Smooth muscle cell (in vitro differentiated cells): ENCODE results near the gene RIMBP2. TPM values are rescaled to one million over a fixed set of nuclear protein-coding genes. Genes with fewer than 3 reads are reported as not detected.

Source experiments
- DNase-seq: peaks from one replicate; lab custom pipeline; 2025; ENCODE audit not compliant: unreplicated experiment; lab: John Stamatoyannopoulos, UW
- H2AFZ ChIP-seq: fragments of 200-600 bp; sonication (generic); 2 replicates; pipeline ENCODE4 v1.6.0; 2016; ENCODE audit warnings: antibody characterized with exemption, low read depth, mild to moderate bottlenecking
- H3F3A ChIP-seq: fragments of 200-600 bp; sonication (generic); 2 replicates; pipeline ENCODE4 v1.6.0; 2017; ENCODE audit warnings: antibody characterized with exemption, low read depth
- H3K27ac ChIP-seq: fragments of 200-600 bp; sonication (generic); 2 replicates; pipeline ENCODE4 v1.5.1; 2016; ENCODE audit warnings: low read depth, mild to moderate bottlenecking
- H3K27me3 ChIP-seq: fragments of 200-600 bp; sonication (generic); 2 replicates; pipeline ENCODE4 v1.6.1; 2016; ENCODE audit warnings: low read depth, mild to moderate bottlenecking
- H3K36me3 ChIP-seq: fragments of 200-600 bp; sonication (generic); 2 replicates; pipeline ENCODE4 v1.5.1; 2016; ENCODE audit warnings: low read depth
- H3K4me1 ChIP-seq: fragments of 200-600 bp; sonication (generic); 2 replicates; pipeline ENCODE4 v1.5.1; 2016; ENCODE audit warnings: low read depth
- H3K4me2 ChIP-seq: fragments of 200-600 bp; sonication (generic); 2 replicates; pipeline ENCODE4 v1.6.0; 2016; ENCODE audit warnings: mild to moderate bottlenecking
- H3K4me3 ChIP-seq: fragments of 200-600 bp; sonication (generic); 2 replicates; pipeline ENCODE4 v1.5.1; 2016; ENCODE audit warnings: mild to moderate bottlenecking
- H3K79me2 ChIP-seq: fragments of 200-600 bp; sonication (generic); 2 replicates; pipeline ENCODE4 v1.6.0; 2016; ENCODE audit warnings: low read depth, mild to moderate bottlenecking
- H3K9ac ChIP-seq: fragments of 200-600 bp; sonication (generic); 2 replicates; pipeline ENCODE4 v1.6.0; 2016; ENCODE audit warnings: low read depth
- H3K9me3 ChIP-seq: fragments of 200-600 bp; sonication (generic); replicated peaks from 2 replicates; pipeline ENCODE4 v1.5.1; 2016; ENCODE audit warnings: low read depth
- H4K20me1 ChIP-seq: fragments of 200-600 bp; sonication (generic); 2 replicates; pipeline ENCODE4 v1.6.0; 2016; ENCODE audit warnings: low read depth
- WGBS: methylation state at CpG from one replicate; pipeline ENCODE4 v1.1.7; 2016; ENCODE audit warnings: low lambda C conversion rate; 5-methylcytosine and 5-hydroxymethylcytosine counted together
- polyA plus RNA-seq: library from polyadenylated mRNA; unstranded; fragments of >200 nt; fragmentation: Nextera tagmentation; extraction: Ambion mirVana; gene quantifications from 2 replicates; pipeline ENCODE4 v1.2.1, GENCODE V29; 2016
- total RNA-seq: library from RNA; depleted of rRNA; stranded (reverse); fragments of >200 nt; gene quantifications from 2 replicates; pipeline ENCODE4 v1.2.3, GENCODE V29; 2014
- TF ChIP-seq, protein P1 (sequence below): fragments of 200-600 bp; sonication (generic); IDR thresholded peaks from 2 replicates; pipeline ENCODE4 v1.5.1; 2017; ENCODE audit warnings: borderline replicate concordance, mild to moderate bottlenecking, antibody characterized with exemption; ENCODE audit not compliant: insufficient read depth, poor library complexity, severe bottlenecking

Gene RIMBP2
- total and polyA plus RNA-seq, 2 experiments from 2014 or later: 2.3 TPM; not detected in 1

DNA sequence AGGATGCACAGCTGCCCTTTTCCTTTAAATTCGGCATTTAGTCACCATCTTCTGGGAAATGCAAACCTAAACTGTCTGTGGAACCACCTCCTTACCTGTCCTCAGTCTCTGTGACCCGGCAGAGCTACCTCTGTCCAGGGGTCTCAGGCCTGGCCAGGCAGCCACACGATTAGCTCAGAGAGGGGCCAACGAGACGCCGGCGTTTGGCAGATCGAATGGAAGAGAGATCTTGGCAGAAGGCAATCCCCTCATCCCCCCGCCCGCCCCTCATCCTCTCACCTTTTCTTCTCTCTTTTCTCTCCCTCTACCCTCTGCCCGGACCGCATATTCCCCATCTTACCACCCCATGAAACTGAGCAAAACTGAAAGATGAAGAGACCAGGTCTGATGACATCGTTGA lies 277.4 kb downstream of the RIMBP2 start:
- H3K27me3 ChIP-seq: no peaks in the 10 kb centered on the region
- no peak overlapping the region for H3K27ac ChIP-seq
- H2AFZ ChIP-seq: no peak overlapping the region
- no peak overlapping the region for H3K4me3 ChIP-seq
- H3K79me2 ChIP-seq: no peaks in the 10 kb centered on the region
- DNase-seq: no peak
- TF ChIP-seq, protein P1, sequence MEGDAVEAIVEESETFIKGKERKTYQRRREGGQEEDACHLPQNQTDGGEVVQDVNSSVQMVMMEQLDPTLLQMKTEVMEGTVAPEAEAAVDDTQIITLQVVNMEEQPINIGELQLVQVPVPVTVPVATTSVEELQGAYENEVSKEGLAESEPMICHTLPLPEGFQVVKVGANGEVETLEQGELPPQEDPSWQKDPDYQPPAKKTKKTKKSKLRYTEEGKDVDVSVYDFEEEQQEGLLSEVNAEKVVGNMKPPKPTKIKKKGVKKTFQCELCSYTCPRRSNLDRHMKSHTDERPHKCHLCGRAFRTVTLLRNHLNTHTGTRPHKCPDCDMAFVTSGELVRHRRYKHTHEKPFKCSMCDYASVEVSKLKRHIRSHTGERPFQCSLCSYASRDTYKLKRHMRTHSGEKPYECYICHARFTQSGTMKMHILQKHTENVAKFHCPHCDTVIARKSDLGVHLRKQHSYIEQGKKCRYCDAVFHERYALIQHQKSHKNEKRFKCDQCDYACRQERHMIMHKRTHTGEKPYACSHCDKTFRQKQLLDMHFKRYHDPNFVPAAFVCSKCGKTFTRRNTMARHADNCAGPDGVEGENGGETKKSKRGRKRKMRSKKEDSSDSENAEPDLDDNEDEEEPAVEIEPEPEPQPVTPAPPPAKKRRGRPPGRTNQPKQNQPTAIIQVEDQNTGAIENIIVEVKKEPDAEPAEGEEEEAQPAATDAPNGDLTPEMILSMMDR: no peak
- no peaks in the 10 kb centered on the region for H3K9me3 ChIP-seq
- 90% methylated on average over 13 of the region's 13 CpGs for WGBS
- H3K36me3 ChIP-seq: no peaks in the 10 kb centered on the region
- no peak overlapping the region for H3K9ac ChIP-seq
- H4K20me1 ChIP-seq: no peaks in the 10 kb centered on the region
- no peaks in the 10 kb centered on the region for H3F3A ChIP-seq
- H3K4me1 ChIP-seq: no peaks in the 10 kb centered on the region
- H3K4me2 ChIP-seq: no peak overlapping the region

DNA sequence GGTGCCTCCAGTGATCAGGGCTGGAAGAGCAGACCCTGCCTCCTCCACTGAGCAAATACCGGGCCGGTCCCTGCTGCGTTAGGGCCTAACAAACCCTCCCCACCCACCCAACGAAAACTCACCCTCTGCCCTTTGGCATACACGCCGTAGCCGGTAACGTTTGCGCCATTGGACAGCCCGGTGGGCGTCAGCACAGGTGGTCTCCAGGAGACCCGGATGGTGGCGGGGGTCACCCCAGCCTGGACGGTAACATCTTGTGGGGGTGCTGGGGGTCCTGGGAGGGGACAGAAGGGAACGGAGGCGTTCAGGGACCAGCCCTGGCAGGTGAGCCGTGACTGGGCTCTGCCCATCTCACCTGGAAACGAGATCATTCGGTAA lies 277.9 kb downstream of the RIMBP2 start:
- no peaks in the 10 kb centered on the region for H3K36me3 ChIP-seq
- no peaks in the 10 kb centered on the region for H3F3A ChIP-seq
- WGBS: 88% methylated on average over 5 of the region's 19 CpGs
- H3K27ac ChIP-seq: no peak overlapping the region
- no peaks in the 10 kb centered on the region for H3K9me3 ChIP-seq
- no peak overlapping the region for H3K4me3 ChIP-seq
- H3K4me1 ChIP-seq: no peaks in the 10 kb centered on the region
- H2AFZ ChIP-seq: no peak overlapping the region
- no peak overlapping the region for H3K9ac ChIP-seq
- TF ChIP-seq, protein P1: no peak
- no peak for DNase-seq
- H3K79me2 ChIP-seq: no peaks in the 10 kb centered on the region
- no peaks in the 10 kb centered on the region for H3K27me3 ChIP-seq
- H4K20me1 ChIP-seq: no peaks in the 10 kb centered on the region
- H3K4me2 ChIP-seq: no peak overlapping the region

DNA sequence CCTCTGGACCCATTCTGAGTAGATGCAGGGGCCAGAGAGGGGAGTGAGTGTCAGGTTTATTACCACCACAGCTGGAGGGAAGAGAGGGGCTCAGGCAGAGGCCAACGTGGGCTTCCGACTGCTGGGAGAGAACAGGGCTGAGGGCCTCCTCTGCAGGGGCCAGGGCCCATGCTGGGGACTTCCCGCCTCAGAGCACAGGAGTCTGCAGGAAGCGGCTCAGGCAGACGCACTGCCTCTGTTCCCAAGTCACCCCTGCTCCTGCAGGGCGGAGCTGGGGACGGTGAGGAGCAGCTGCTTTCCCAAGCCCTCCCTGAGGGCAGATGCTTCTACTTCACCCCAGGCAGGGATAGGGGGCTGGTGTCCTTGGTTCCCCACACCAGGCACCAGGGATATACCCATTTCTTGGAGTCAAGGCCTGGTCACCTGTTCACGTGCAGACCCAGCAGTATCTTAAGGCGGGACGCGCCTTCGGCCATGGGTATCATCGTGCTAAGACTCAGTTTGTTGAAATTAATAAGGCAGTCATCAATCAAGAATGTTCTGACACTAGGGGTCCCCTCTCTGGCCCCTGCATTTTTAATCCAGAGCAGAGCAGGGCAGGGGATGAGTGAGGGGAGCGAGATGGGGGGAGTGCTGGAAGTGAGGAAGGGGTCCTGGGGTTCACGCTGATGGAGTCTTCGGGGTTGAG lies 278.4 kb downstream of the RIMBP2 start:
- TF ChIP-seq, protein P1: no peak
- Histone ChIP-seq H3K36me3 (no peaks in the 10 kb centered on the region), H4K20me1 (no peaks in the 10 kb centered on the region), H3K9ac (no peak overlapping the region), H3K4me1 (no peaks in the 10 kb centered on the region), H3K27me3 (no peaks in the 10 kb centered on the region), H2AFZ (no peak overlapping the region), H3K79me2 (no peaks in the 10 kb centered on the region), H3K27ac (no peak overlapping the region), H3K4me2 (no peak overlapping the region), H3F3A (no peaks in the 10 kb centered on the region), H3K9me3 (no peaks in the 10 kb centered on the region), H3K4me3 (no peak overlapping the region)
- 92% methylated on average over 16 of the region's 16 CpGs for WGBS
- DNase-seq: no peak

DNA sequence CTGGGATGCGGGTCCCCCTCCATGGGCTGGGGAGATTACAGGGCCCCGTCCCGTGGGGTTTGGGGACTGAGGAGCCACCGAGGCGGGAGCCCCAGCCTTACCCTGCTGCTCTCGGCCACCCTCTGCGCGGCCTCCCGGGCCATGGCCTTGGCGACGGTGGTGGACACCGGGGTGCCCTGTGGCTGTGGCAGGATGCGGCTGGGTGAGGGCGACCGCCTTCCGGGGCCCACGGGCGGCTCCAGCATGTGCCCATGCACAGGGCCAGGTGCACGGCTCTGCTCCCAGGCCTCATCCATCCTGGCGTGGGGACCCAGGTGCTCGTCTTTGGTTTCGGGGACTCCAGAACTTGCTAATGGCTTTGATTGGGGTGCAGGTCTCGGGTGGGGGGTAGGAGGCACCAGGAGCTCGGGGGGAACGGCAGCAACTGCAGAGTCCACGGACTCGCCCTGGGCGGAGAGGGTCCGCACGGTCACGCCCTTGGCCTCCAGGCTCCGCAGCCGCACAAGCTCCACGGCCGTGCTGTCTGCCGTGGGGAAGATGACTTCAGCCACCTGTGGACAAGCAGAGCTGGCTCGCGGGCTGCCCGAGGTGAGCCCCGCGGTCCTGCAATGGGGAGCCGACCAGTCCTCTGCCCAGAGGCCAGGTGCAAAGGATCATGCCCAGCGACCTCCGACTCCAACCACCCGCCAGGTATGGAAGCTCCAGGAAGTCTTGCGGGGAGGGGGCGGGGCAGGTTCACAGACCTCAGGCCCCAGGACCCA lies 279.2 kb downstream of the RIMBP2 start:
- Histone ChIP-seq H3K4me1 (no peaks in the 10 kb centered on the region), H3K9me3 (no peaks in the 10 kb centered on the region), H3K9ac (no peak overlapping the region), H3F3A (no peaks in the 10 kb centered on the region), H3K27ac (no peak overlapping the region), H3K79me2 (no peaks in the 10 kb centered on the region), H4K20me1 (no peaks in the 10 kb centered on the region), H3K4me3 (no peak overlapping the region), H3K36me3 (no peaks in the 10 kb centered on the region), H3K4me2 (no peak overlapping the region), H3K27me3 (no peaks in the 10 kb centered on the region), H2AFZ (no peak overlapping the region)
- WGBS: 93% methylated on average over 45 of the region's 47 CpGs
- TF ChIP-seq, protein P1: no peak
- DNase-seq: no peak
